Stomach (tissue), 9 donors: ENCODE data around the gene KRTAP12-4. TPM values are rescaled to one million over a fixed set of nuclear protein-coding genes. Genes with fewer than 3 reads are reported as not detected.
"Not testable (repeated sequence)": the region's sequence is repeated elsewhere in the genome, so short reads cannot be mapped to it uniquely, and the experiment has no call there.

Experiments
- DNase-seq, 2 donors: peaks; one replicate each; pipeline versions ENCODE4 v3.0.0 to v3.0.0-alpha.2; 2013 to 2019
- H3K27ac ChIP-seq, 5 donors: fragments of 200-600 bp in 4 of 5; sonication (generic) in 4 of 5; one replicate each; pipeline ENCODE4 v1.5.1; 2013 to 2019; ENCODE audit warnings: mild to moderate bottlenecking in 1 of 5, moderate library complexity in 1 of 5
- H3K27me3 ChIP-seq, 3 donors: fragments of 200-600 bp; sonication (generic); one replicate each; pipeline ENCODE4 v1.5.1; 2017 to 2019; ENCODE audit warnings: mixed run types in 1 of 3
- H3K36me3 ChIP-seq, 4 donors: fragments of 200-600 bp; sonication (generic); 1 replicate in 3 of 4; 2 replicates in 1 of 4; pipeline ENCODE4 v1.5.1; 2016 to 2019
- H3K4me1 ChIP-seq, 4 donors: fragments of 200-600 bp; sonication (generic); one replicate each; pipeline ENCODE4 v1.5.1; 2016 to 2019
- H3K4me3 ChIP-seq, 4 donors: fragments of 200-600 bp; sonication (generic) in 3 of 4; one replicate each; pipeline ENCODE4 v1.5.1; 2016 to 2019; ENCODE audit warnings: mild to moderate bottlenecking in 1 of 4
- H3K9me3 ChIP-seq, 4 donors: fragments of 200-600 bp; sonication (generic); one replicate each; pipeline ENCODE4 v1.5.1; 2016 to 2019
- CTCF ChIP-seq, 7 experiments: fragments of 450-650 bp in 4 of 7; fragments of 200-600 bp in 3 of 7; sonication (generic) in 3 of 7; IDR thresholded peaks; one replicate each; pipeline ENCODE4 v1.5.1; 2016 to 2019; ENCODE audit warnings: antibody characterized with exemption in 7 of 7, control low read depth in 2 of 7, mild to moderate bottlenecking in 1 of 7
- EP300 ChIP-seq: sonication (generic); formaldehyde crosslinking; IDR thresholded peaks from one replicate; pipeline ENCODE4 v1.6.1; 2017; ENCODE audit warnings: antibody characterized with exemption
- POLR2A ChIP-seq, 4 donors: fragments of 450-650 bp; IDR thresholded peaks; one replicate each; pipeline ENCODE4 v1.6.1; 2016; ENCODE audit warnings: antibody characterized with exemption in 4 of 4, control low read depth in 2 of 4, mild to moderate bottlenecking in 1 of 4, moderate library complexity in 1 of 4
- POLR2AphosphoS5 ChIP-seq, 3 donors: sonication (generic); formaldehyde crosslinking; IDR thresholded peaks; one replicate each; pipeline ENCODE4 v1.6.1; 2016; ENCODE audit warnings: antibody characterized with exemption in 3 of 3
- WGBS, 5 donors: extraction: QIAGEN DNeasy Blood & Tissue Kit in 3 of 5; methylation state at CpG; one replicate each; pipeline versions ENCODE4 v1.1.5 to v1.1.7; 2013 to 2018; 5-methylcytosine and 5-hydroxymethylcytosine counted together
- intact Hi-C: fragments of 100-400 bp; cut with DNase I; formaldehyde crosslinking; loops from one replicate; pipeline ENCODE4 v1.15.1; 2023; ENCODE audit warnings: low total_unique reads
- polyA plus RNA-seq, 3 donors: library from polyadenylated mRNA; stranded (reverse); fragments of 200-250 nt; gene quantifications; one replicate each; pipeline ENCODE4 v1.2.3, GENCODE V29; 2013
- total RNA-seq, 5 donors: library from RNA; depleted of rRNA; stranded (reverse); fragments of >200 nt; gene quantifications; one replicate each; pipeline versions ENCODE4 v1.1.0 to v1.2.3, GENCODE V29; 2014 to 2016
- donor health status: healthy with polysubstance abuse.
- donor health status: Bipolar disorder and iron deficiency.
- donor health status: healthy.

Gene KRTAP12-4
- total and polyA plus RNA-seq, 8 donors, result not detected

GRCh38 chr21:44686000-44686781 is 31.7 kb upstream of the KRTAP12-4 start:
- Histone ChIP-seq H3K4me1 (no peaks in the 10 kb centered on the region), H3K9me3 (no peaks in the 10 kb centered on the region), H3K27ac (no peak overlapping the region), H3K27me3 (peaks cover 0 to 41% (median 32%) of the 10 kb centered on the region in 3 donors), H3K4me3 (no peak overlapping the region), H3K36me3 (no peaks in the 10 kb centered on the region)
- intact Hi-C loops, result no loop called here
- 18 to 33% (median 29%) methylated on average over 6 to 14 of the region's 14 CpGs for WGBS, 5 donors
- no peak for DNase-seq
- TF ChIP-seq POLR2AphosphoS5 (IDR thresholded peaks at IDR 0.05) (no peak), CTCF (IDR thresholded peaks at IDR 0.05) (no peak), POLR2A (IDR thresholded peaks at IDR 0.05) (no peak), EP300 (no peak)

DNA sequence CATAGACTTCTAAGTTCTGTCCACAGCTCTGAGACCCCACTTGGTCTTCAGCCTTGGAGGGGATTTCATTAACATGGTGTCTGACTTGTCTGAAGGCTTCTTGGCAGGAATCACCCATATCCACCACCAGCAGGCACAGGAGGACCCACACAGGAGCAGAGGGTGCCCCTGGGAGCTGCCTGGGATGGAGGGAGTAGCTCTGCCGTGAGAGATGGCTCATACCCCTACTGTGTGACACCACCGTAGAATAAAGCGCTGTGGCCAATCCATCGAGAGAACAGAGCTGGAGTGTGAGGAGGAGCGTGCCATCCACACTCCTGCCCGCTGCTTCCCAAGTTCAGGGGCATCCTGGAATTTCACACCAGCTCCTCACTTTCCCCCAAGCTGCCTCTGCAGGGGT is 30.6 kb upstream of the KRTAP12-4 start:
- H3K36me3 ChIP-seq, intact Hi-C loops, H3K4me1 ChIP-seq, H3K4me3 ChIP-seq, H3K9me3 ChIP-seq, H3K27ac ChIP-seq, DNase-seq: not testable (repeated sequence)
- 72 to 88% (median 75%) methylated on average over 6 of the region's 6 CpGs for WGBS, 5 donors
- peaks cover 0 to 41% (median 32%) of the 10 kb centered on the region in 3 donors for H3K27me3 ChIP-seq

DNA sequence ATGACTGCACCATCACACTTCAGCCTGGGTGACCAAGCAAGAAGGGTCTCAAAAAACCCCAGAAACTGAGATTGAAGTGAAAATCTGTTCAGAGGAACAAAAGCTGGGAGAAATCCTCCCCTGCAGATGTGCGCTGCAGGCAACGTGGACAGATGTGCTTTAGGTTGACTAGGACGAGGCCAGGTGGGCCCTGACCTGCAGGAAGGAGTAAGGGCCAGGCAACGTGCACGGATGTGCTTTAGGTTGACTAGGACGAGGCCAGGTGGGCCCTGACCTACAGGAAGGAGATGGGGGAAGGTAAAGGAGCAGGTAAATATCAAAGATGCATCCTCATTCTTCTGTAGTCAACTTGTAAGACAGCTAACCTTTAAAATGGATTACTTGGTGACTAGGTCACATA is 30.0 kb upstream of the KRTAP12-4 start:
- no peak for DNase-seq
- Histone ChIP-seq H3K27ac (no peak overlapping the region), H3K27me3 (peaks cover 0 to 41% (median 32%) of the 10 kb centered on the region in 3 donors), H3K9me3 (no peaks in the 10 kb centered on the region), H3K4me3 (no peak overlapping the region), H3K36me3 (no peaks in the 10 kb centered on the region), H3K4me1 (no peaks in the 10 kb centered on the region)
- TF ChIP-seq CTCF (IDR thresholded peaks at IDR 0.05) (no peak), POLR2AphosphoS5 (IDR thresholded peaks at IDR 0.05) (no peak), POLR2A (IDR thresholded peaks at IDR 0.05) (no peak), EP300 (no peak)
- intact Hi-C loops, result no loop called here
- WGBS, 5 donors, result 60 to 73% (median 69%) methylated on average over 6 of the region's 6 CpGs

- H3K27me3 ChIP-seq, result peaks cover 0 to 41% (median 32%) of the 10 kb centered on the region in 3 donors
- H3K36me3 ChIP-seq, result no peaks in the 10 kb centered on the region
- no peaks in the 10 kb centered on the region for H3K9me3 ChIP-seq
- no peaks in the 10 kb centered on the region for H3K4me1 ChIP-seq
- no peak overlapping the region for H3K27ac ChIP-seq
- 70 to 81% (median 75%) methylated on average over 7 of the region's 7 CpGs for WGBS, 5 donors
- no peak overlapping the region for H3K4me3 ChIP-seq
- no peak for DNase-seq
- TF ChIP-seq EP300, result no peak
- no peak for TF ChIP-seq POLR2A (IDR thresholded peaks at IDR 0.05)
- no peak for TF ChIP-seq POLR2AphosphoS5 (IDR thresholded peaks at IDR 0.05)
- no peak for TF ChIP-seq CTCF (IDR thresholded peaks at IDR 0.05)
- intact Hi-C loops, result no loop called here
These were observed 29.6 kb upstream of the KRTAP12-4 start for GRCh38 chr21:44684077-44684476.

DNA sequence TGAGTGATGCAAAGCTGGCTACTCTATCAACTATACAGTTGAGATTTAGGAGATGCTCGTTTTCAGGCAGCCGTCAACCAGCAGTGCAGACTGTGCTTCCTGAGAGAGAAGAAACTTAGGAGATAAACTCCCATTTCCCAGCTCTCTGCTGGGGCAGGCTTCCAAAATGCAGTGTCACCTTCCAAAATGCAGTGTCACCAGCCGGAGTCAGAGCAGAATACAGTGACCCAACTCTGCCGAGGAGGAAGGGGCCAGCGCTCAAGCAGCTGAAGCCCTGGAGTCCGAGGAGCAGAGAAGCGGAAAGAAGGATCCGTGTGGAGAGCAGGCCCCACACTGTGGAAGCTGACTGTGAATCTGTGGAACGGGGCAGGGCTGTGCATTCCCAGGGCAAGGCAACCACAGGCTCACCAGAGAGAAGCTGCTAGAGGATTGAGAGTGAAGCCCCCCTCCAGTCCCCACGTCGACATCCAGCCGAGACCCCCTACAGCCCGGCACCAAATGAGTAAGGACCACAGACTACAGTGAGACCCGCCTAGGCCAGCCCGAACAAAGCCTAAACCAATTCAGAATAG is 28.2 kb upstream of the KRTAP12-4 start:
- intact Hi-C loops, result no loop called here
- DNase-seq, result no peak
- no peak overlapping the region for H3K27ac ChIP-seq

More for the DNA sequence above, 28.2 kb upstream of the KRTAP12-4 start:
- Histone ChIP-seq H3K36me3 (no peaks in the 10 kb centered on the region), H3K27me3 (peaks cover 0 to 27% (median 22%) of the 10 kb centered on the region in 3 donors), H3K4me1 (no peaks in the 10 kb centered on the region), H3K9me3 (no peaks in the 10 kb centered on the region), H3K4me3 (no peak overlapping the region)
- 75 to 79% (median 78%) methylated on average over 14 to 15 of the region's 15 CpGs for WGBS, 5 donors
- no peak for TF ChIP-seq CTCF (IDR thresholded peaks at IDR 0.05)
- TF ChIP-seq POLR2A (IDR thresholded peaks at IDR 0.05), result no peak
- no peak for TF ChIP-seq POLR2AphosphoS5 (IDR thresholded peaks at IDR 0.05)
- no peak for TF ChIP-seq EP300
